Spleen (tissue), 11 donors: ENCODE measurements around the gene FARP1. TPM values are rescaled to one million over a fixed set of nuclear protein-coding genes. Genes with fewer than 3 reads are reported as not detected.

Experiments used
- DNase-seq: peaks from one replicate; pipeline ENCODE4 v3.0.0-alpha.2; 2020
- H3K27ac ChIP-seq, 8 donors: fragments of 200-600 bp; sonication (generic) in 7 of 8; 1 replicate in 4 of 8; 2 replicates in 4 of 8; pipeline versions ENCODE4 v1.5.0 to v1.8.0; 2016 to 2021; ENCODE audit warnings: inconsistent platforms in 4 of 8, mild to moderate bottlenecking in 4 of 8, moderate library complexity in 1 of 8
- H3K27me3 ChIP-seq, 7 donors: fragments of 200-600 bp; sonication (generic) in 6 of 7; replicated peaks in 1 of 7; 1 replicate in 4 of 7; 2 replicates in 3 of 7; pipeline versions ENCODE4 v1.5.0 to v1.8.0; 2016 to 2021; ENCODE audit warnings: inconsistent platforms in 3 of 7, mild to moderate bottlenecking in 1 of 7
- H3K36me3 ChIP-seq, 6 donors: fragments of 200-600 bp; sonication (generic) in 5 of 6; 1 replicate in 4 of 6; 2 replicates in 2 of 6; pipeline versions ENCODE4 v1.5.0 to v1.8.0; 2016 to 2021; ENCODE audit warnings: inconsistent platforms in 2 of 6
- H3K4me1 ChIP-seq, 6 donors: fragments of 200-600 bp; sonication (generic) in 5 of 6; 1 replicate in 3 of 6; 2 replicates in 3 of 6; pipeline versions ENCODE4 v1.5.0 to v1.8.0; 2016 to 2021; ENCODE audit warnings: inconsistent platforms in 3 of 6
- H3K4me3 ChIP-seq, 8 donors: fragments of 200-600 bp; sonication (generic) in 7 of 8; 1 replicate in 4 of 8; 2 replicates in 4 of 8; pipeline versions ENCODE4 v1.5.0 to v1.8.0; 2016 to 2021; ENCODE audit warnings: inconsistent platforms in 4 of 8, mild to moderate bottlenecking in 4 of 8, moderate library complexity in 2 of 8
- H3K9me3 ChIP-seq, 8 donors: fragments of 200-600 bp; sonication (generic) in 7 of 8; 1 replicate in 4 of 8; 2 replicates in 4 of 8; pipeline versions ENCODE4 v1.5.0 to v1.8.0; 2016 to 2021; ENCODE audit warnings: inconsistent platforms in 4 of 8
- CTCF ChIP-seq, 11 experiments: fragments of 200-600 bp in 7 of 11; fragments of 450-650 bp in 4 of 11; sonication (generic) in 4 of 11; IDR thresholded peaks in 8 of 11; conservative IDR thresholded peaks in 3 of 11; 1 replicate in 7 of 11; 2 replicates in 4 of 11; pipeline versions ENCODE4 v1.4.0 to v1.8.0; 2016 to 2021; ENCODE audit warnings: antibody characterized with exemption in 11 of 11, inconsistent platforms in 4 of 11, mild to moderate bottlenecking in 1 of 11
- POLR2A ChIP-seq, 3 donors: fragments of 450-650 bp; IDR thresholded peaks; one replicate each; pipeline ENCODE4 v1.5.1; 2017; ENCODE audit warnings: antibody characterized with exemption in 3 of 3, mild to moderate bottlenecking in 1 of 3
- POLR2AphosphoS5 ChIP-seq, 3 donors: sonication (generic); formaldehyde crosslinking; IDR thresholded peaks; one replicate each; pipeline ENCODE4 v1.5.1; 2017; ENCODE audit warnings: antibody characterized with exemption in 3 of 3
- WGBS, 5 donors: extraction: QIAGEN DNeasy Blood & Tissue Kit in 3 of 5; methylation state at CpG; one replicate each; pipeline versions ENCODE4 v1.1.5 to v1.1.7; 2013 to 2018; 5-methylcytosine and 5-hydroxymethylcytosine counted together
- intact Hi-C: fragments of 100-400 bp; cut with DNase I; formaldehyde crosslinking; loops from one replicate; pipeline ENCODE4 v1.15.0; 2023; ENCODE audit warnings: low total_unique reads
- polyA plus RNA-seq, 3 donors: library from polyadenylated mRNA; stranded (reverse); fragments of 200-250 nt; gene quantifications; one replicate each; pipeline ENCODE4 v1.2.1, GENCODE V29; 2013
- total RNA-seq, 7 donors: library from RNA; depleted of rRNA in 3 of 7; stranded (reverse); fragments of >200 nt in 3 of 7; fragmentation: NEBNext Ultra II Directional in 4 of 7; extraction: Animal tissue kit (Norgen Biotek cat#: 25700) in 4 of 7; gene quantifications; one replicate each; pipeline versions ENCODE4 v1.1.0 to v1.2.1, GENCODE V29; 2016 to 2021
- donor health status: healthy with polysubstance abuse.
- donor health status: DM: no; HTN: no; CAD: no; lungs with moderate emphysema.
- donor health status: DM: no; HTN: no; CAD: no.
- donor health status: Bipolar disorder and iron deficiency.
- donor health status: healthy.
- donor health status: DM: no; HTN: no; CAD: no.
- donor health status: DM: yes; HTN: yes; CAD: no.

Gene FARP1
- total and polyA plus RNA-seq, 10 donors: 3.7 to 60.9 (median 33.0) TPM

DNA sequence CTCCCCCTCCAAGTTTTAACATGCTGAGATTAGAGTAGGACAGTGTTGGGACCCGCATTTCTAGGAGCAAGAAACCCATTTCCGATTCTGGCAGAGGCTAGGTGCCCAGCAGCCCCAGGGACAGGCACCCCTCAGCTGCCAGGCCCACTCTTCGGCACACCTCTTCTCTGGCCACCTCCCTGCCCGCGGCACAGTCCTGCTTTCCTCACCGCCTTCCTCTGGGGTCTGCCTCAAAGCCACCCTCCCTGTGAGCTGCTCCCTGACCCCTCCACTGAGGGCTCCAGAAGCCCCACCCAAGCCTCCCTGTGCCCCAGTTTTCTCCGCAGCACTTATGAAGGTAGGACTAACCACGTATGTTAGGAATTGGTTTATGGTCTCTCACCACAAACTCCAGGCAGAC is 354.1 kb downstream of the FARP1 start:
- Histone ChIP-seq H3K4me1 (peaks cover 11 to 93% (median 51%) of the 10 kb centered on the region in 6 donors), H3K27me3 (no peaks in the 10 kb centered on the region), H3K4me3 (no peak overlapping the region), H3K27ac (peak overlapping the region in 5 of 8 donors; percentile 56 to 68 (median 60)), H3K36me3 (peaks cover 0 to 43% (median 2%) of the 10 kb centered on the region in 6 donors), H3K9me3 (no peaks in the 10 kb centered on the region)
- intact Hi-C loops: no loop called here
- no peak for TF ChIP-seq POLR2A (IDR thresholded peaks at IDR 0.05)
- TF ChIP-seq POLR2AphosphoS5 (IDR thresholded peaks at IDR 0.05): peak in 1 of 3 donors; percentile 43
- no peak for TF ChIP-seq CTCF (IDR thresholded peaks at IDR 0.05 in 8 of 11, conservative IDR thresholded peaks at IDR 0.05 in 3 of 11)
- peak; percentile 62 for DNase-seq
- 90 to 99% (median 94%) methylated on average over 8 of the region's 8 CpGs for WGBS, 5 donors

DNA sequence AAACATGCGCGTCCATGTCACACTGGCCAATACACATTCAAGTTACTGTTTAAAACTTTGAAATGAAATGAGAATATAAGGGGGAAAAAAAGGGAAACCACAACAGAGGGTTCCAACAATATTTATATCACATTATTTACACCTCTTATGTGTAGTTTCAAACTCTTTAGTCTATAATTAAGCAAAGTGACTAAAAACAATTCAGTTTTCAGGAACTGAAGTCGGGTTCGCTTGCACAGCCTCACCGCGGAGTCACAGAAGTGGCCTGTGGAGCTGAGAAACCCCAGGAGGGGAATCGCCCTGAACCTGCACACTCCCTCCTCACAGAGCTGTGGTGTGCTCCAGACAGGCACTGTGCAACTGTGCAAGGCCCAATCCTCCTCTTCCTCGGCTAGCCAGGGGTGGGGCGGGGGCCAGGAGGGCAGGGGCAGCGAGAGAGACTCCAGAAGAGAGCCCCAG is 358.1 kb downstream of the FARP1 start:
- Histone ChIP-seq H3K4me1 (peaks cover 25 to 97% (median 65%) of the 10 kb centered on the region in 6 donors), H3K9me3 (no peaks in the 10 kb centered on the region), H3K27me3 (no peaks in the 10 kb centered on the region), H3K4me3 (no peak overlapping the region), H3K27ac (no peak overlapping the region), H3K36me3 (peaks cover 0 to 33% (median 2%) of the 10 kb centered on the region in 6 donors)
- TF ChIP-seq CTCF (IDR thresholded peaks at IDR 0.05 in 8 of 11, conservative IDR thresholded peaks at IDR 0.05 in 3 of 11) (no peak), POLR2AphosphoS5 (IDR thresholded peaks at IDR 0.05) (peak in 1 of 3 donors; percentile 14), POLR2A (IDR thresholded peaks at IDR 0.05) (no peak)
- DNase-seq: peak; percentile 73
- intact Hi-C loops: loop anchor here (10.0 kb wide), 1 partner anchor 64 kb away; no protein-coding TSS in a partner anchor
- WGBS, 5 donors: 75 to 86% (median 82%) methylated on average over 10 of the region's 10 CpGs

DNA sequence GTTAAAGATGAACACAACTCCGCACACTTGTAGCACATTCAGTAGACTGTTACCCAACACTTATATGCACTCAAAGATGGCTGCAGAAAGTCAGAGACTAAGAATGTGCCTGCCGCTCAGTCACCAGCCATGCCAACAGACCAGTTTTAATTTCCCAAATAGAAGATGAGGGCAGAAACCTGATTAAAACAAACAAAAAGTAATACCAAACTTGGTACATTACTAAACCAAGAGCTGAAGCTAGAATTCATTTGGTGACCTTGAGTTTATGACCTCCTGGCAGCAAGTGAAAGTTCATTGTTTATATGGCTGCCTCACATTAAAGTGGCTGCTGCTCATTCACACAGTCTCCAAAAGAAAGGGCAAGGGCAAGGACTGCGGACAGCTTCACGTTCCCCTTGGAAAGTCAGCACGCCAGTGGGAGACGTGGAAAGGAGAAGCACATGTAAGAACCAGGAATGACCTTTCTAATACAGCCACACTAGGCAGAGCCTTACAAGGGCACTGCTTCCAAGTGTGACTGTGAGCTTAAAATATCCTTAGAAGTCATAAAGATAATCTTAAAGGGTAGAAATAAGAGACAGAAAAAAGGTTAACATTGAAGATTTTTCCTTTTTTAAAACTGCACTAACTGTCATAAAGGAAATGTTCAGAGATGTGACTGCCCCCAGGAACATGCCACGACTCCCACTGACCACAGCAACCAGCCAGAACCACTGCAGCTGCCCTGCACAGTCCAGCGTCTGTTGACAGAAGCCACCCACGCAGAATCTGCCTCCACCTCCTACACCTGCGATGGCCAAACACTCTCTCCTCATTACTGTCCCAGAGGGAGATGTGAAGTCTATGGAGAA is 360.5 kb downstream of the FARP1 start:
- 68 to 84% (median 72%) methylated on average over 10 of the region's 10 CpGs for WGBS, 5 donors
- peaks cover 37 to 99% (median 76%) of the 10 kb centered on the region in 6 donors for H3K4me1 ChIP-seq
- peaks cover 0 to 25% (median 2%) of the 10 kb centered on the region in 6 donors for H3K36me3 ChIP-seq
- intact Hi-C loops: loop anchor here (10.0 kb wide), 1 partner anchor 61 kb away; no protein-coding TSS in a partner anchor
- H3K9me3 ChIP-seq: no peaks in the 10 kb centered on the region
- TF ChIP-seq POLR2AphosphoS5 (IDR thresholded peaks at IDR 0.05) (peak in 1 of 3 donors; percentile 23), POLR2A (IDR thresholded peaks at IDR 0.05) (no peak)
- H3K27me3 ChIP-seq: no peaks in the 10 kb centered on the region
- no peak for DNase-seq
- H3K4me3 ChIP-seq: no peak overlapping the region
- H3K27ac ChIP-seq: peak overlapping the region in 7 of 8 donors; percentile 17 to 50 (median 40)

DNA sequence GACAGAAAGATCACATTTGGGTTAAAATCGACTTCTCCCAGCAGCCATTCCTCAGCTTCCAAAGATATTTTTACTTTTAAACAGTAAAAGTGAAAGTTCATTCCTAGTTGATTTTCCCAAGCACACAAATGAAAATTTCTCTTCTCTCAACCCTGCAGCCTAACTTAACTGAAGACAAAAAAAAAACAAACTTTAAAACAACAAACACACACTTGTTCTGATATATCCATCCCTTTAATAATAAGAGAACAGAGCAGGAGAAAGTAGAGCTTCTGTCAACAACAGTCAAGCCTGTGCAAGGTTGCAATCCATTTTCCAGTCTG is 361.1 kb downstream of the FARP1 start:
- TF ChIP-seq POLR2AphosphoS5 (IDR thresholded peaks at IDR 0.05) (no peak), POLR2A (IDR thresholded peaks at IDR 0.05) (no peak), CTCF (IDR thresholded peaks at IDR 0.05 in 8 of 11, conservative IDR thresholded peaks at IDR 0.05 in 3 of 11) (no peak)
- WGBS, 5 donors: 58 to 85% (median 81%) methylated on average over 1 of the region's 1 CpG
- Histone ChIP-seq H3K27me3 (no peaks in the 10 kb centered on the region), H3K4me3 (no peak overlapping the region), H3K36me3 (peaks cover 0 to 19% (median 2%) of the 10 kb centered on the region in 6 donors), H3K9me3 (no peaks in the 10 kb centered on the region), H3K27ac (peak overlapping the region in 7 of 8 donors; percentile 17 to 50 (median 40)), H3K4me1 (peaks cover 43 to 100% (median 82%) of the 10 kb centered on the region in 6 donors)
- intact Hi-C loops: loop anchor here (10.0 kb wide), 1 partner anchor 61 kb away; no protein-coding TSS in a partner anchor
- DNase-seq: no peak
